K562 (cell line): ENCODE results near the gene DENND1A. TPM values are rescaled to one million over a fixed set of nuclear protein-coding genes. Genes with fewer than 3 reads are reported as not detected.

Experiments
- ATAC-seq: fragments of 200-7000 bp; cut with Tn5 transposase; 3 replicates; pipeline ENCODE4 v1.9.1; 2020; ENCODE audit warnings: moderate library complexity
- BruUV-seq: library from RNA; stranded (reverse); fragments of 400-500 nt; replicated peaks from 2 replicates; lab custom pipeline; 2021; lab: Mats Ljungman, UMichigan
- CTCF ChIA-PET: fragments of 300-600 bp; formaldehyde crosslinking; extraction: SDS; loops from one replicate; lab custom pipeline; 2021; ENCODE audit warnings: low intra/inter-chr PET ratio; lab: Yijun Ruan, JAX
- POLR2A ChIA-PET: fragments of 300-600, 350-650 bp; sonication (Branson Sonifier 250); formaldehyde crosslinking; extraction: SDS; loops from one replicate; lab custom pipeline; 2021; ENCODE audit warnings: antibody characterized with exemption, inconsistent platforms; lab: Yijun Ruan, JAX
- DNase-seq, 4 experiments: peaks; one replicate each; pipeline versions ENCODE4 v3.0.0 to v3.0.0-alpha.2; 2011 to 2018; ENCODE audit warnings: low spot score in 3 of 4, mixed read lengths in 3 of 4; ENCODE audit errors: extremely low read depth in 1 of 4
- FAIRE-seq: peaks from 2 replicates; lab custom pipeline; 2011; peaks lifted over from hg19 to GRCh38; lab: Jason Lieb, UNC
- H2AFZ ChIP-seq: 2 replicates; pipeline ENCODE4 v1.6.0; 2011; ENCODE audit warnings: low read depth, low read length, control low read depth, inconsistent platforms
- H3K27ac ChIP-seq: fragments of 200-600 bp; 3 replicates; pipeline ENCODE4 v1.8.0; 2011; ENCODE audit warnings: low read depth, mild to moderate bottlenecking, control low read depth, inconsistent platforms, low read length, moderate library complexity, mixed read lengths; ENCODE audit errors: extremely low read depth
- H3K27me3 ChIP-seq, 2 experiments: fragments of 300-600 bp in 1 of 2; 2 replicates in 1 of 2; 3 replicates in 1 of 2; pipeline versions ENCODE4 v1.6.0 to v1.8.0; 2011; ENCODE audit warnings: inconsistent platforms in 2 of 2, low read length in 2 of 2, mild to moderate bottlenecking in 1 of 2, mixed read lengths in 1 of 2, moderate library complexity in 1 of 2; ENCODE audit not compliant: control insufficient read depth in 2 of 2, insufficient read depth in 2 of 2
- H3K36me3 ChIP-seq: fragments of 300-600 bp; 3 replicates; pipeline ENCODE4 v1.8.0; 2011; ENCODE audit warnings: mild to moderate bottlenecking, low read length, inconsistent platforms; ENCODE audit not compliant: control insufficient read depth, insufficient read depth
- H3K4me1 ChIP-seq, 2 experiments: fragments of 200-600 bp in 1 of 2; replicated peaks in 1 of 2; 2 replicates in 1 of 2; 3 replicates in 1 of 2; pipeline versions ENCODE4 v1.5.1 to v1.8.0; 2011; ENCODE audit warnings: inconsistent platforms in 2 of 2, low read length in 2 of 2, mild to moderate bottlenecking in 1 of 2, mixed read lengths in 1 of 2, moderate library complexity in 1 of 2; ENCODE audit not compliant: control insufficient read depth in 2 of 2, insufficient read depth in 2 of 2
- H3K4me2 ChIP-seq: 2 replicates; pipeline ENCODE4 v1.6.1; 2011; ENCODE audit warnings: low read length, control low read depth, inconsistent platforms, mixed read lengths; ENCODE audit not compliant: insufficient read depth
- H3K4me3 ChIP-seq: fragments of 200-600 bp; sonication (generic), shearing (Covaris generic); 2 replicates; pipeline ENCODE4 v1.5.1; 2016; ENCODE audit warnings: control low read depth, inconsistent platforms
- H3K79me2 ChIP-seq: fragments of 200-600 bp; 3 replicates; pipeline ENCODE4 v1.8.0; 2011; ENCODE audit warnings: low read length, inconsistent platforms; ENCODE audit not compliant: control insufficient read depth, insufficient read depth
- H3K9ac ChIP-seq, 2 experiments: 2 replicates each; pipeline versions ENCODE4 v1.6.0 to v1.6.1; 2011; ENCODE audit warnings: low read depth in 2 of 2, low read length in 2 of 2, control low read depth in 1 of 2, inconsistent platforms in 1 of 2, mild to moderate bottlenecking in 1 of 2, mixed read lengths in 1 of 2; ENCODE audit not compliant: insufficient read depth in 1 of 2
- H3K9me1 ChIP-seq: one replicate; pipeline ENCODE4 v1.6.0; 2011; ENCODE audit warnings: inconsistent platforms, mild to moderate bottlenecking, low read length, moderate library complexity; ENCODE audit not compliant: control insufficient read depth, insufficient read depth
- H3K9me3 ChIP-seq: replicated peaks from 2 replicates; pipeline ENCODE4 v1.5.1; 2011; ENCODE audit warnings: low read depth, low read length, inconsistent platforms; ENCODE audit not compliant: control insufficient read depth, insufficient read depth
- H4K20me1 ChIP-seq: replicated peaks from 2 replicates; pipeline ENCODE4 v1.6.1; 2011; ENCODE audit warnings: low read length, inconsistent platforms, mixed read lengths; ENCODE audit not compliant: control insufficient read depth, insufficient read depth
- CBX3 ChIP-seq, 2 experiments: IDR thresholded peaks; 1 replicate in 1 of 2; 2 replicates in 1 of 2; pipeline ENCODE4 v1.6.1; 2012; ENCODE audit warnings: inconsistent platforms in 2 of 2, low read length in 2 of 2, borderline replicate concordance in 1 of 2, control low read depth in 1 of 2
- CCNT2 ChIP-seq: IDR thresholded peaks from 2 replicates; pipeline ENCODE4 v1.6.1; 2011; ENCODE audit warnings: borderline replicate concordance, low read depth, mild to moderate bottlenecking, moderate library complexity, mixed read lengths, low read length; ENCODE audit not compliant: insufficient read length; ENCODE audit errors: extremely low read depth
- FIP1L1 ChIP-seq: fragments of 200-400 bp; formaldehyde crosslinking; IDR thresholded peaks from 2 replicates; pipeline ENCODE4 v1.6.1; 2018; ENCODE audit warnings: mild to moderate bottlenecking, low read depth, low read length; ENCODE audit not compliant: poor library complexity, severe bottlenecking
- HINFP ChIP-seq: fragments of 450-650 bp; conservative IDR thresholded peaks from 2 replicates; pipeline ENCODE4 v1.6.1; 2016; ENCODE audit warnings: missing genetic modification characterization, low read depth, mild to moderate bottlenecking, control low read depth, missing compliant biosample characterization
- NFYB ChIP-seq: IDR thresholded peaks from 2 replicates; pipeline ENCODE4 v1.6.1; 2011; ENCODE audit warnings: mild to moderate bottlenecking, moderate library complexity; ENCODE audit not compliant: insufficient read length; ENCODE audit errors: extremely low read depth
- PCBP2 ChIP-seq: fragments of 200-400 bp; formaldehyde crosslinking; IDR thresholded peaks from 2 replicates; pipeline ENCODE4 v1.6.1; 2018; ENCODE audit warnings: low read length, low read depth, mild to moderate bottlenecking, moderate library complexity; ENCODE audit not compliant: poor library complexity, severe bottlenecking
- TAF1 ChIP-seq: IDR thresholded peaks from 2 replicates; pipeline ENCODE4 v1.6.1; 2011; ENCODE audit warnings: mild to moderate bottlenecking, low read length, moderate library complexity; ENCODE audit not compliant: insufficient read depth, control insufficient read depth, severe bottlenecking; ENCODE audit errors: extremely low read depth
- WGBS: fragments of 100-300 bp; shearing (Covaris generic); methylation state at CpG from one replicate; pipeline ENCODE4 v1.1.6; 2016; ENCODE audit warnings: low coverage, mixed read lengths; ENCODE audit not compliant: insufficient coverage; ENCODE audit errors: missing lambda C conversion rate; 5-methylcytosine and 5-hydroxymethylcytosine counted together
- in situ Hi-C: fragments of 300-500 bp; cut with MboI; formaldehyde crosslinking; loops from 4 replicates; pipeline ENCODE4 v1.15.0; 2018; ENCODE audit warnings: inconsistent platforms, mixed read lengths
- intact Hi-C: fragments of 100-400 bp; cut with micrococcal nuclease; formaldehyde crosslinking; loops from 2 replicates; pipeline ENCODE4 v1.14.2; 2022
- polyA plus RNA-seq, 8 experiments: library from polyadenylated mRNA; depleted of rRNA in 4 of 8; stranded (reverse) in 5 of 8; unstranded in 3 of 8; fragments of >200 nt; fragmentation: Nextera tagmentation in 2 of 8; fragmentation: Illumina TruSeq in 1 of 8; extraction: Ambion mirVana in 2 of 8; extraction: Trizol in 1 of 8; gene quantifications; 2 replicates each; pipeline versions ENCODE4 v1.2.1 to v1.2.3, GENCODE V29; 2011 to 2014; ENCODE audit warnings: inconsistent platforms in 1 of 8, missing spikeins in 1 of 8
- total RNA-seq, 7 experiments: library from RNA; depleted of rRNA in 6 of 7; stranded (reverse); fragments of >200 nt in 6 of 7; fragmentation: Illumina TruSeq in 2 of 7; extraction: Trizol in 2 of 7; gene quantifications; 2 replicates each; pipeline versions ENCODE4 v1.2.1 to v1.2.3, GENCODE V29; 2011 to 2021; ENCODE audit warnings: low replicate concordance in 1 of 7
- TF ChIP-seq, protein P1 (sequence below): sonication (generic); formaldehyde crosslinking; IDR thresholded peaks from 2 replicates; pipeline ENCODE4 v1.9.0; 2022; ENCODE audit warnings: mild to moderate bottlenecking, missing genetic modification reagents
- TF ChIP-seq, protein P2 (sequence below): fragments of 450-650 bp; formaldehyde crosslinking; IDR thresholded peaks from 2 replicates; pipeline ENCODE4 v1.4.0; 2020; ENCODE audit warnings: mild to moderate bottlenecking, mixed read lengths

Gene DENND1A
- total and polyA plus RNA-seq, 9 of the 15 experiments (the other 6 are each of a cell fraction or from before 2014, with no cell fraction given) = 7.6 to 29.5 (median 15.7) TPM

- POLR2A ChIA-PET = interaction anchor here (0.9 to 1.2 kb wide), 2 partner anchors 12 to 14 kb away, joined by 3 read pairs; no protein-coding TSS in a partner anchor
- Histone ChIP-seq H3K4me3 (no peak overlapping the region), H3K4me1 (no peaks in the 10 kb centered on the region), H3K79me2 (no peaks in the 10 kb centered on the region), H3K36me3 (peaks cover 2% of the 10 kb centered on the region; the same call in 1 of the 3 replicates), H4K20me1 (no peaks in the 10 kb centered on the region), H3K27me3 (no peaks in the 10 kb centered on the region), H3K9me1 (no peaks in the 10 kb centered on the region), H3K9me3 (no peaks in the 10 kb centered on the region), H3K4me2 (no peak overlapping the region), H3K9ac (no peak overlapping the region), H3K27ac (no peak overlapping the region), H2AFZ (no peak overlapping the region)
- TF ChIP-seq NFYB (no peak), CBX3 (IDR thresholded peaks at IDR 0.05; ENCODE audit: borderline replicate concordance in 1 of 2, low read length in 2 of 2) (no peak), TAF1 (no peak)
- TF ChIP-seq, protein P1, sequence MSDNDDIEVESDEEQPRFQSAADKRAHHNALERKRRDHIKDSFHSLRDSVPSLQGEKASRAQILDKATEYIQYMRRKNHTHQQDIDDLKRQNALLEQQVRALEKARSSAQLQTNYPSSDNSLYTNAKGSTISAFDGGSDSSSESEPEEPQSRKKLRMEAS (CRISPR knock-in tag) = no peak
- CTCF ChIA-PET = interaction anchor here (0.6 kb wide), 1 partner anchor 86 kb away, joined by 4 read pairs; no protein-coding TSS in a partner anchor
- intact Hi-C loops = no loop called here
- in situ Hi-C loops = no loop called here
- ATAC-seq = no peak
- DNase-seq = no peak
- WGBS = 45% methylated on average over 1 of the region's 3 CpGs
- FAIRE-seq = no peak
- no TSS peak for BruUV-seq
Observed at GRCh38 chr9:123669346-123669745, 260.6 kb downstream of the DENND1A start.

GRCh38 chr9:123663529-123663928, 266.4 kb downstream of the DENND1A start:
- H4K20me1 ChIP-seq = no peaks in the 10 kb centered on the region
- 86% methylated on average over 1 of the region's 1 CpG for WGBS
- H3K4me3 ChIP-seq = no peak overlapping the region
- no peak overlapping the region for H3K27ac ChIP-seq
- no peak overlapping the region for H3K4me2 ChIP-seq
- no peaks in the 10 kb centered on the region for H3K4me1 ChIP-seq
- TF ChIP-seq, protein P2, sequence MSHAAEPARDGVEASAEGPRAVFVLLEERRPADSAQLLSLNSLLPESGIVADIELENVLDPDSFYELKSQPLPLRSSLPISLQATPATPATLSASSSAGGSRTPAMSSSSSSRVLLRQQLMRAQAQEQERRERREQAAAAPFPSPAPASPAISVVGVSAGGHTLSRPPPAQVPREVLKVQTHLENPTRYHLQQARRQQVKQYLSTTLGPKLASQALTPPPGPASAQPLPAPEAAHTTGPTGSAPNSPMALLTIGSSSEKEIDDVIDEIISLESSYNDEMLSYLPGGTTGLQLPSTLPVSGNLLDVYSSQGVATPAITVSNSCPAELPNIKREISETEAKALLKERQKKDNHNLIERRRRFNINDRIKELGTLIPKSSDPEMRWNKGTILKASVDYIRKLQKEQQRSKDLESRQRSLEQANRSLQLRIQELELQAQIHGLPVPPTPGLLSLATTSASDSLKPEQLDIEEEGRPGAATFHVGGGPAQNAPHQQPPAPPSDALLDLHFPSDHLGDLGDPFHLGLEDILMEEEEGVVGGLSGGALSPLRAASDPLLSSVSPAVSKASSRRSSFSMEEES (CRISPR knock-in tag) = no peak
- TF ChIP-seq FIP1L1 (no peak), HINFP (tag) (no peak), CCNT2 (no peak), PCBP2 (peak; percentile 68)
- ChIA-PET POLR2A (no interaction called here), CTCF (no interaction called here)
- 0 out of 2 replicates have a peak, but pooled peaks cover 4% of the 10 kb centered on the region for H3K9me3 ChIP-seq
- intact Hi-C loops (no loop called here), in situ Hi-C loops (no loop called here)
- no peak overlapping the region for H2AFZ ChIP-seq
- ATAC-seq = no peak
- H3K27me3 ChIP-seq = no peaks in the 10 kb centered on the region
- no peak for FAIRE-seq
- H3K79me2 ChIP-seq = no peaks in the 10 kb centered on the region
- DNase-seq = no peak
- H3K9me1 ChIP-seq = no peaks in the 10 kb centered on the region
- BruUV-seq = no TSS peak
- no peak overlapping the region for H3K9ac ChIP-seq
- H3K36me3 ChIP-seq = peaks cover 2% of the 10 kb centered on the region; the same call in 1 of the 3 replicates
